Fibroblast of lung (primary cell): Measurements from ENCODE around the gene ARMC3. TPM values are rescaled to one million over a fixed set of nuclear protein-coding genes. Genes with fewer than 3 reads are reported as not detected.

Experiments used
- DNase-seq, 2 donors: peaks; one replicate each; pipeline versions ENCODE4 v3.0.0 to v3.0.0-alpha.2; 2010; ENCODE audit warnings: low read depth in 2 of 2
- H2AFZ ChIP-seq: 2 replicates; pipeline ENCODE4 v1.5.1; 2012; ENCODE audit warnings: low read length, control low read depth, inconsistent platforms
- H3K27ac ChIP-seq: 2 replicates; pipeline ENCODE4 v1.5.1; 2011; ENCODE audit warnings: low read length, control low read depth; ENCODE audit not compliant: insufficient read depth
- H3K27me3 ChIP-seq: 2 replicates; pipeline ENCODE4 v1.5.1; 2011; ENCODE audit warnings: mild to moderate bottlenecking, low read length; ENCODE audit not compliant: control insufficient read depth, insufficient read depth
- H3K36me3 ChIP-seq: 2 replicates; pipeline ENCODE4 v1.5.1; 2011; ENCODE audit warnings: low read length; ENCODE audit not compliant: control insufficient read depth, insufficient read depth
- H3K4me1 ChIP-seq: 2 replicates; pipeline ENCODE4 v1.5.1; 2011; ENCODE audit warnings: low read length; ENCODE audit not compliant: control insufficient read depth, insufficient read depth; ENCODE audit errors: extremely low read depth
- H3K4me2 ChIP-seq: 2 replicates; pipeline ENCODE4 v1.5.1; 2011; ENCODE audit warnings: low read length, control low read depth; ENCODE audit not compliant: insufficient read depth; ENCODE audit errors: extremely low read depth
- H3K4me3 ChIP-seq, 4 experiments: fragments of 200-600 bp in 1 of 4; sonication (generic) in 1 of 4; replicated peaks in 1 of 4; 2 replicates each; pipeline ENCODE4 v1.5.1; 2011 to 2016; ENCODE audit warnings: low read length in 4 of 4, low read depth in 3 of 4, mild to moderate bottlenecking in 3 of 4, control low read depth in 2 of 4, inconsistent platforms in 1 of 4, mixed read lengths in 1 of 4; ENCODE audit not compliant: insufficient read depth in 1 of 4; ENCODE audit errors: control extremely low read depth in 1 of 4
- H3K79me2 ChIP-seq: 2 replicates; pipeline ENCODE4 v1.5.1; 2012; ENCODE audit warnings: mild to moderate bottlenecking, low read length, inconsistent platforms; ENCODE audit not compliant: control insufficient read depth, insufficient read depth
- H3K9ac ChIP-seq: 2 replicates; pipeline ENCODE4 v1.5.1; 2011; ENCODE audit warnings: mild to moderate bottlenecking, low read length, control low read depth; ENCODE audit not compliant: insufficient read depth
- H3K9me3 ChIP-seq: 2 replicates; pipeline ENCODE4 v1.5.1; 2012; ENCODE audit warnings: low read depth, low read length; ENCODE audit not compliant: control insufficient read depth, insufficient read depth
- H4K20me1 ChIP-seq: 2 replicates; pipeline ENCODE4 v1.5.1; 2011; ENCODE audit warnings: low read length; ENCODE audit not compliant: control insufficient read depth, insufficient read depth; ENCODE audit errors: extremely low read depth
- EZH2 ChIP-seq: IDR thresholded peaks from 2 replicates; pipeline ENCODE4 v1.5.1; 2012; ENCODE audit warnings: low read length, control low read depth, mild to moderate bottlenecking; ENCODE audit errors: missing control alignments
- polyA minus RNA-seq: library from RNA; depleted of rRNA, polyadenylated mRNA; stranded (reverse); fragments of >200 nt; gene quantifications from 2 replicates; pipeline ENCODE4 v1.2.3, GENCODE V29; 2011; ENCODE audit warnings: low replicate concordance
- polyA plus RNA-seq, 2 donors: library from polyadenylated mRNA; depleted of rRNA in 1 of 2; stranded (reverse) in 1 of 2; unstranded in 1 of 2; fragments of >200 nt; gene quantifications; 2 replicates each; pipeline ENCODE4 v1.2.1, GENCODE V29; 2011 to 2012; ENCODE audit warnings: missing spikeins in 1 of 2
- total RNA-seq: library from RNA; depleted of rRNA; stranded (reverse); fragments of >200 nt; gene quantifications from 2 replicates; pipeline ENCODE4 v1.2.1, GENCODE V29; 2014
- TF ChIP-seq, protein P1 (sequence below), 2 donors: IDR thresholded peaks in 1 of 2; conservative IDR thresholded peaks in 1 of 2; 1 replicate in 1 of 2; 2 replicates in 1 of 2; pipeline ENCODE4 v1.5.1; 2011 to 2012; ENCODE audit warnings: low read length in 2 of 2, control low read depth in 1 of 2, inconsistent platforms in 1 of 2, low read depth in 1 of 2, mild to moderate bottlenecking in 1 of 2

The ARMC3 gene, protein sequence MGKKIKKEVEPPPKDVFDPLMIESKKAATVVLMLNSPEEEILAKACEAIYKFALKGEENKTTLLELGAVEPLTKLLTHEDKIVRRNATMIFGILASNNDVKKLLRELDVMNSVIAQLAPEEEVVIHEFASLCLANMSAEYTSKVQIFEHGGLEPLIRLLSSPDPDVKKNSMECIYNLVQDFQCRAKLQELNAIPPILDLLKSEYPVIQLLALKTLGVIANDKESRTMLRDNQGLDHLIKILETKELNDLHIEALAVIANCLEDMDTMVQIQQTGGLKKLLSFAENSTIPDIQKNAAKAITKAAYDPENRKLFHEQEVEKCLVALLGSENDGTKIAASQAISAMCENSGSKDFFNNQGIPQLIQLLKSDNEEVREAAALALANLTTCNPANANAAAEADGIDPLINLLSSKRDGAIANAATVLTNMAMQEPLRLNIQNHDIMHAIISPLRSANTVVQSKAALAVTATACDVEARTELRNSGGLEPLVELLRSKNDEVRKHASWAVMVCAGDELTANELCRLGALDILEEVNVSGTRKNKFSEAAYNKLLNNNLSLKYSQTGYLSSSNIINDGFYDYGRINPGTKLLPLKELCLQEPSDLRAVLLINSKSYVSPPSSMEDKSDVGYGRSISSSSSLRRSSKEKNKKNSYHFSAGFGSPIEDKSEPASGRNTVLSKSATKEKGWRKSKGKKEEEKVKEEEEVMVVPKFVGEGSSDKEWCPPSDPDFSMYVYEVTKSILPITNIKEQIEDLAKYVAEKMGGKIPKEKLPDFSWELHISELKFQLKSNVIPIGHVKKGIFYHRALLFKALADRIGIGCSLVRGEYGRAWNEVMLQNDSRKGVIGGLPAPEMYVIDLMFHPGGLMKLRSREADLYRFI
- total RNA-seq (not detected in 2 replicates), polyA plus RNA-seq (not detected in 2 replicates), polyA minus RNA-seq (not detected in 2 replicates)
- not detected in 2 replicates for polyA plus RNA-seq (2012)

DNA sequence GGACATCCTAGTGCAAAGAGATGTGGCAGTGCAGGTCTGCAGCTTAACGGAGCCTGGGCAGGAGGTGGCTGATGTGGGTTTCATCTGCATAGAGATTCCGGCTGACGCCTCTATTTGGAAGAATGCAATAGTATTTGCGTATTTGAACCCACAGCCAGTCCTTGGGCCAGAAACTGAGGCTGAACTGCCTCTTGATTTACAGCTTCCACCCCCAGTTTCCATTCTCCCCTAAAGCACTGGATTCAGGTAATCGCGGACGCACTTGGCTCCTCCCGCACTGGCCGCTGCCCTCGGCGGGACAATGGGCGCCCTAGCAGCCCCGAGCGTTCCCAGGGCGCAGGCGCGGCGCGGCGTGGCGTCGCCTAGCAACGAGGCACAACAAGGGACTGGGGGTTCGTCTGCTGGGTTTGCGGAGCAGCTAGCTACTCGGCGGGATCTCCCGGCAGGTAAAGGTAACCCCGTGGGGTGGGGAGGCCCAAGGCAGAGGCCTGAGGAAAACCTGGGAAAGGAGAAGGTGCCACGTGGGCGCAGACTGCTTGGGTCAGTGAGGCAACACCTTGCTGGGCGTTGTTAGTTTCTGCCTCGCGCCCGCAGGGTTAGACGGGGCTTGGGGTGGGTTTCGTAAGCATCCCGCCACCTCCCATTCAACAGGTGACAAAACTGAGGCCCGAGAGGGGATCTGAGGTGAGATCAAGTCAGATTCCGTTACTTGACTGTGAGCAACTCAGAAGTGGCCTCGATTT, at the start of gene ARMC3:
Gene ARMC3 (plus strand): TSS at position 393 of the 743 bp plus-strand sequence. CDS start 3,944 bp downstream, outside the sequence.
- peaks cover 6% of the 10 kb centered on the region for H3K27me3 ChIP-seq
- H4K20me1 ChIP-seq: no peaks in the 10 kb centered on the region
- H3K4me2 ChIP-seq: peak within 1 kb of the TSS; percentile 70
- H3K9me3 ChIP-seq: no peaks in the 10 kb centered on the region
- H3K27ac ChIP-seq: no peak within 1 kb of the TSS
- no peaks in the 10 kb centered on the region for H3K36me3 ChIP-seq
- TF ChIP-seq EZH2: no peak
- TF ChIP-seq, protein P1, sequence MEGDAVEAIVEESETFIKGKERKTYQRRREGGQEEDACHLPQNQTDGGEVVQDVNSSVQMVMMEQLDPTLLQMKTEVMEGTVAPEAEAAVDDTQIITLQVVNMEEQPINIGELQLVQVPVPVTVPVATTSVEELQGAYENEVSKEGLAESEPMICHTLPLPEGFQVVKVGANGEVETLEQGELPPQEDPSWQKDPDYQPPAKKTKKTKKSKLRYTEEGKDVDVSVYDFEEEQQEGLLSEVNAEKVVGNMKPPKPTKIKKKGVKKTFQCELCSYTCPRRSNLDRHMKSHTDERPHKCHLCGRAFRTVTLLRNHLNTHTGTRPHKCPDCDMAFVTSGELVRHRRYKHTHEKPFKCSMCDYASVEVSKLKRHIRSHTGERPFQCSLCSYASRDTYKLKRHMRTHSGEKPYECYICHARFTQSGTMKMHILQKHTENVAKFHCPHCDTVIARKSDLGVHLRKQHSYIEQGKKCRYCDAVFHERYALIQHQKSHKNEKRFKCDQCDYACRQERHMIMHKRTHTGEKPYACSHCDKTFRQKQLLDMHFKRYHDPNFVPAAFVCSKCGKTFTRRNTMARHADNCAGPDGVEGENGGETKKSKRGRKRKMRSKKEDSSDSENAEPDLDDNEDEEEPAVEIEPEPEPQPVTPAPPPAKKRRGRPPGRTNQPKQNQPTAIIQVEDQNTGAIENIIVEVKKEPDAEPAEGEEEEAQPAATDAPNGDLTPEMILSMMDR (conservative IDR thresholded peaks at IDR 0.05 in 1 of 2, IDR thresholded peaks at IDR 0.05 in 1 of 2; ENCODE audit: low read depth in 1 of 2, low read length in 2 of 2): no peak
- no peaks in the 10 kb centered on the region for H3K4me1 ChIP-seq
- no peaks in the 10 kb centered on the region for H3K79me2 ChIP-seq
- peak within 1 kb of the TSS; percentile 65 for H2AFZ ChIP-seq
- H3K4me3 ChIP-seq: peak within 1 kb of the TSS in 3 of 4 experiments; percentile 25 to 64 (median 47)
- DNase-seq: peak; percentile 16 to 52
- H3K9ac ChIP-seq: peak within 1 kb of the TSS; percentile 6

DNA sequence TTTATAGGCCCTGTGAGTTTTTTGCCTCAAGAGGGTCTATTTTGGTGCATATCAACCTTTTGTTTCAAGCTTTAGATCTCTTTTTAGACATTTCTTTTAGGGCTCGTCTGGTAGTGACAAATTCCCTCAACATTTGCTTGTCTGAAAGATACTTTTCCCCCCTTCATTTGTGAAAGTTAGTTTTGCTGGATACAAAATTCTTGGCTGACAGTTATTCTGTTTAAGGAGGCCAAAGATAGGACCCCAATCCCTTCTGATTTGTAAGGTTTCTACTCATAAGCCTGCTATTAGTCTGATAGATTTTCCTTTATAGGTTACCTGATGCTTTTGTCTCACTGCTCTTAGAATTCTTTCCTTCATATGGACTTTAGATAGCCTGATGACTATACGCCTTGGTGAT, 36.1 kb upstream of the ARMC3 start:
- Histone ChIP-seq H4K20me1 (no peaks in the 10 kb centered on the region), H3K4me3 (no peak overlapping the region), H2AFZ (no peak overlapping the region), H3K27me3 (no peaks in the 10 kb centered on the region), H3K79me2 (no peaks in the 10 kb centered on the region), H3K4me1 (no peaks in the 10 kb centered on the region), H3K36me3 (no peaks in the 10 kb centered on the region), H3K9ac (no peak overlapping the region), H3K27ac (no peak overlapping the region), H3K4me2 (no peak overlapping the region), H3K9me3 (no peaks in the 10 kb centered on the region)
- DNase-seq: no peak
- no peak for TF ChIP-seq EZH2
- TF ChIP-seq, protein P1 (conservative IDR thresholded peaks at IDR 0.05 in 1 of 2, IDR thresholded peaks at IDR 0.05 in 1 of 2; ENCODE audit: low read depth in 1 of 2, low read length in 2 of 2): no peak
